CD4-positive, alpha-beta T cell treated with Interleukin-1 beta for 1 hour (primary cell): Measurements from ENCODE around the gene TMED9.
"Not testable (repeated sequence)": the region's sequence is repeated elsewhere in the genome, so short reads cannot be mapped to it uniquely, and the experiment has no call there.

ENCODE experiments used
- DNase-seq, 2 donors: peaks; one replicate each; pipeline ENCODE4 v3.0.0-alpha.2; 2020 to 2022

Gene TMED9

GRCh38 chr5:177592010-177592834, at the start of gene TMED9:
TSS of gene TMED9 (plus strand) at chr5:177592203. CDS start at chr5:177592215, 12 bp downstream.
- peak; percentile 89 to 91 for DNase-seq

GRCh38 chr5:177542816-177543465, 49.1 kb upstream of the TMED9 start:
- DNase-seq: no peak

GRCh38 chr5:177545487-177546257, 46.3 kb upstream of the TMED9 start:
- DNase-seq: peak in 1 of 2 donors; percentile 44

- peak in 1 of 2 donors; percentile 28 for DNase-seq
Measured at GRCh38 chr5:177546258-177546741, 45.7 kb upstream of the TMED9 start.

- DNase-seq: no peak
Measured at GRCh38 chr5:177547736-177548135, 44.3 kb upstream of the TMED9 start.

- DNase-seq: no peak
Measured at GRCh38 chr5:177548495-177548894, 43.5 kb upstream of the TMED9 start.

- no peak for DNase-seq
Measured at GRCh38 chr5:177550122-177550521, 41.9 kb upstream of the TMED9 start.

- DNase-seq: no peak
Measured at GRCh38 chr5:177552839-177553455, 39.1 kb upstream of the TMED9 start.

GRCh38 chr5:177553671-177554429, 38.2 kb upstream of the TMED9 start:
- DNase-seq: no peak

- DNase-seq: peak; percentile 94 to 96
Measured at GRCh38 chr5:177554474-177555111, 37.4 kb upstream of the TMED9 start, which contains the start of gene FAM193B. TSS of gene FAM193B (minus strand) at chr5:177554563. CDS start at chr5:177554458, 105 bp downstream.

GRCh38 chr5:177555228-177555627, 36.8 kb upstream of the TMED9 start:
- DNase-seq: no peak

- DNase-seq: no peak
Measured at GRCh38 chr5:177555665-177556064, 36.3 kb upstream of the TMED9 start.

- peak in 1 of 2 donors; percentile 41 for DNase-seq
Measured at GRCh38 chr5:177557041-177557647, 34.9 kb upstream of the TMED9 start.

- DNase-seq: no peak
Measured at GRCh38 chr5:177557796-177558195, 34.2 kb upstream of the TMED9 start.

- DNase-seq: not testable (repeated sequence)
Measured at GRCh38 chr5:177559446-177559941, 32.5 kb upstream of the TMED9 start.

GRCh38 chr5:177565046-177565445, 27.0 kb upstream of the TMED9 start:
- no peak for DNase-seq

- no peak for DNase-seq
Measured at GRCh38 chr5:177568326-177568725, 23.7 kb upstream of the TMED9 start.

GRCh38 chr5:177569894-177570293, 22.1 kb upstream of the TMED9 start:
- no peak for DNase-seq

- no peak for DNase-seq
Measured at GRCh38 chr5:177575488-177575887, 16.5 kb upstream of the TMED9 start.

- DNase-seq: no peak
Measured at GRCh38 chr5:177576169-177576568, 15.8 kb upstream of the TMED9 start.

- no peak for DNase-seq
Measured at GRCh38 chr5:177578316-177578715, 13.7 kb upstream of the TMED9 start.
